Astrocyte of the spinal cord (primary cell): Measurements from ENCODE around the gene NTRK2.

Experiments used
- DNase-seq: peaks from one replicate; pipeline ENCODE4 v3.0.0; 2011; ENCODE audit warnings: low read depth, low spot score
- H3K4me3 ChIP-seq: 2 replicates; pipeline ENCODE4 v1.5.1; 2011; ENCODE audit warnings: low read depth, mild to moderate bottlenecking, low read length, moderate library complexity
- CTCF ChIP-seq: IDR thresholded peaks from 2 replicates; pipeline ENCODE4 v1.5.1; 2012; ENCODE audit warnings: low read depth, mild to moderate bottlenecking, low read length, inconsistent platforms
- in situ Hi-C: cut with HindIII; loops from 2 replicates; pipeline ENCODE4 v1.10.0; 2017; ENCODE audit warnings: low sequenced_read_pairs

Gene NTRK2

GRCh38 chr9:84829997-84830696 is 160.6 kb downstream of the NTRK2 start:
- no peak for TF ChIP-seq CTCF
- no peak overlapping the region for H3K4me3 ChIP-seq
- in situ Hi-C loops, result no loop called here
- DNase-seq, result no peak

- no peak for DNase-seq
- in situ Hi-C loops, result no loop called here
- TF ChIP-seq CTCF, result no peak
- H3K4me3 ChIP-seq, result no peak overlapping the region
Observed at GRCh38 chr9:84831377-84831776, 161.8 kb downstream of the NTRK2 start.

- TF ChIP-seq CTCF, result no peak
- no peak overlapping the region for H3K4me3 ChIP-seq
- in situ Hi-C loops, result no loop called here
- no peak for DNase-seq
Observed at GRCh38 chr9:84832453-84832852, 162.9 kb downstream of the NTRK2 start.

- in situ Hi-C loops, result no loop called here
- TF ChIP-seq CTCF, result no peak
- DNase-seq, result no peak
- no peak overlapping the region for H3K4me3 ChIP-seq
Observed at GRCh38 chr9:84834426-84834825, 164.9 kb downstream of the NTRK2 start.

- no peak for DNase-seq
- no peak overlapping the region for H3K4me3 ChIP-seq
- in situ Hi-C loops, result no loop called here
- TF ChIP-seq CTCF, result no peak
Observed at GRCh38 chr9:84835745-84836144, 166.2 kb downstream of the NTRK2 start.

GRCh38 chr9:84838879-84839278 is 169.3 kb downstream of the NTRK2 start:
- DNase-seq, result no peak
- in situ Hi-C loops, result no loop called here
- no peak overlapping the region for H3K4me3 ChIP-seq
- no peak for TF ChIP-seq CTCF

GRCh38 chr9:84839541-84839940 is 170.0 kb downstream of the NTRK2 start:
- no peak for TF ChIP-seq CTCF
- in situ Hi-C loops, result no loop called here
- DNase-seq, result peak; percentile 62

More at GRCh38 chr9:84839541-84839940, 170.0 kb downstream of the NTRK2 start:
- H3K4me3 ChIP-seq, result no peak overlapping the region
